HepG2 (cell line): ENCODE data around the gene CORO1C. TPM values are rescaled to one million over a fixed set of nuclear protein-coding genes. Genes with fewer than 3 reads are reported as not detected.
A peak's percentile ranks its signal among the peaks of the same experiment; 100 is the strongest.

Experiments used
- HMGXB3 ChIP-seq: sonication (generic); formaldehyde crosslinking; IDR thresholded peaks from 2 replicates; pipeline ENCODE4 v1.4.0; 2020; ENCODE audit warnings: missing genetic modification reagents, borderline replicate concordance
- HOMEZ ChIP-seq: IDR thresholded peaks from 2 replicates; pipeline ENCODE4 v1.6.1; 2016; ENCODE audit warnings: low read depth
- KDM4B ChIP-seq: sonication (generic); formaldehyde crosslinking; IDR thresholded peaks from 2 replicates; pipeline ENCODE4 v1.4.0; 2020; ENCODE audit warnings: missing genetic modification reagents
- RCOR2 ChIP-seq: IDR thresholded peaks from 2 replicates; pipeline ENCODE4 v1.6.1; 2016; ENCODE audit warnings: missing biosample characterization, missing genetic modification reagents
- RFXANK ChIP-seq: IDR thresholded peaks from 2 replicates; pipeline ENCODE4 v1.6.1; 2016
- SAP130 ChIP-seq: IDR thresholded peaks from 2 replicates; pipeline ENCODE4 v1.6.1; 2016; ENCODE audit warnings: low read depth
- ZBTB40 ChIP-seq, 2 experiments: fragments of 450-650 bp in 1 of 2; sonication (generic) in 1 of 2; formaldehyde crosslinking in 1 of 2; IDR thresholded peaks; 2 replicates each; pipeline versions ENCODE4 v1.6.1 to v1.8.0; 2016 to 2022; ENCODE audit warnings: antibody characterized with exemption in 1 of 2, mild to moderate bottlenecking in 1 of 2, missing genetic modification reagents in 1 of 2
- ZNF574 ChIP-seq: sonication (generic); formaldehyde crosslinking; IDR thresholded peaks from 2 replicates; pipeline ENCODE4 v1.4.0; 2020; ENCODE audit warnings: missing genetic modification reagents
- polyA plus RNA-seq, 8 experiments: library from polyadenylated mRNA; depleted of rRNA in 3 of 8; stranded (reverse) in 7 of 8; unstranded in 1 of 8; fragments of >200 nt; fragmentation: Illumina TruSeq in 4 of 8; extraction: Trizol in 4 of 8; gene quantifications; 2 replicates each; pipeline versions ENCODE4 v1.2.1 to v1.2.3, GENCODE V29; 2011 to 2016; ENCODE audit warnings: low read depth in 4 of 8, missing spikeins in 1 of 8, mixed read lengths in 1 of 8; ENCODE audit not compliant: insufficient read depth in 1 of 8
- total RNA-seq, 5 experiments: library from RNA; depleted of rRNA; stranded (reverse); fragments of >200 nt; fragmentation: Illumina TruSeq; extraction: Trizol; gene quantifications; 2 replicates each; pipeline ENCODE4 v1.2.3, GENCODE V29; 2016; ENCODE audit warnings: low read depth in 1 of 5

CORO1C gene
- total and polyA plus RNA-seq, 2 of the 13 experiments (the other 11 are each of a cell fraction or from before 2014, with no cell fraction given), result 73.7 to 131 TPM

GRCh38 chr12:108691175-108691997 lies 39.9 kb downstream of the CORO1C start (continued):
- TF ChIP-seq HMGXB3 (CRISPR knock-in tag) (peak; percentile 22; the same call in 1 of the 2 replicates), HOMEZ (CRISPR knock-in tag) (peak; percentile 48), SAP130 (CRISPR knock-in tag) (peak; percentile 86), RCOR2 (CRISPR knock-in tag) (no peak), KDM4B (CRISPR knock-in tag) (no peak), RFXANK (0 out of 2 replicates have a peak, but pooled peaks have one; percentile 12), ZNF574 (CRISPR knock-in tag) (peak; percentile 16; the same call in 1 of the 2 replicates), ZBTB40 (IDR thresholded peaks at IDR 0.05) (no peak), ZBTB40 (CRISPR knock-in tag; IDR thresholded peaks at IDR 0.05) (peak; percentile 28; the same call in 1 of the 2 replicates)
